NCI-H2107 treated with DMSO at 0.1 percent for 48 hours (cell line): Measurements from ENCODE around the gene RNF126.
"Not testable (repeated sequence)": the region's sequence is repeated elsewhere in the genome, so short reads cannot be mapped to it uniquely, and the experiment has no call there.

ENCODE experiments used
- DNase-seq: peaks from one replicate; lab custom pipeline; 2025; ENCODE audit not compliant: unreplicated experiment; lab: John Stamatoyannopoulos, UW

RNF126 gene

DNA sequence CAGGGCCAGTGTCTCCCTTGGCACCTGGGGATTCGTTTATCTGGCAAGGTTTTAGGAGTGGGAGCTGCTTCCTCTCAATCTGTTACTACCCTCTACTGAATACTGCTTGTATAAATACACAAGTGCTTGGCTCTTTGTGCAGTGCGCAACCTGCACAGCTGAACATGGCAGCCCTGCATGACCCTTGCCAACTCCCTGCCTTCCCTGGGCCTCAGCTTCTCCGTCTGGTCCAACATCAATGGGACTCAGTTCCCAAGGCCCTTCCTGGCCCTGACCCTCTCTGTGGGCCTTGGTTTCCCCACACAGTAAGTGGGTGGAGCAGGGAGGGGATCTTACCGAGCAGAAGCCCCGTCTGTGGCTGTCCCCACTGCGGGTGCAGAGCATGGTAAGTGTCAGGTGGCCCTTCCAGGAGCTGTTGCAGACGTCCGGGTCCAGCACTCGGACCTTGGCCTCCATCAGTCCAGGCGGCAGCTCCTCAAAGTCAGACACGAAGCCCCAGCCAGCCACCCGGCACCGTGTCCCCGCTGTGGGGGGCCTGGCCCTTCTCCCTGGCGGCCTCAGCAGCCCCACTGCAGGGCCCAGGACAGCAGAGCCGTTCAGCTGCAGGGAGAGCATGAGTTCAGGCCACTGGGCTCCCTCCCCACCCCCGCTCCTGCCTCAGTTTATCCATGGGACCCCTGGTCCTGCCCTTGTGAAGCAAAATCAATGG is 23.7 kb upstream of the RNF126 start:
- DNase-seq, result no peak

- DNase-seq, result no peak
Observed at GRCh38 chr19:685454-685931, 22.5 kb upstream of the RNF126 start.

DNA sequence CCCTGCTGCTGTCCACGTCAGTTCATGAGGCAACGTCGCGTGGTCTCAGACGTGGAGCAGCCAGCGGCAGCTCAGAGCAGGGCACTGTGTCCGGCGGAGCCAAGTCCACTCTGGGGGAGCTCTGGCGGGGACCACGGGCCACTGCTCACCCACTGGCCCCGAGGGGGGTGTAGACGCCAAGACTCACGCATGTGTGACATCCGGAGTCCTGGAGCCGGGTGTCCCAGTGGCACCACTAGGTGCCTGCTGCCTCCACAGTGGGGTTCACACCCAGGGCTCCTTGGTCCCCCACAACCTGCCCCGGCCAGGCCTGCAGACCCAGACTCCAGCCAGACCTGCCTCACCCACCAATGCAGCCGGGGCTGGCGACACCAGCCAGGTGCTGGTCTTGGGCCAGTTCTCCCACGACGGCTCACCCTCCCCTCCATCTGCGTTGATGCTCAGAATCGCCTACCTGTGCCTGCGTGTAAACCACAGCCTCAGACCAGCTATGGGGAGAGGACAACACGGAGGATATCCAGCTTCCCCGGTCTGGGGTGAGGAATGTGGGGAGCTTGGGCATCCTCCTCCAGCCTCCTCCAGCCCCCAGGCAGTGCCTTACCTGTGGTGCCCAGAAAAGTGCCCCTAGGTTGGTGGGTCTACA is 19.8 kb upstream of the RNF126 start:
- no peak for DNase-seq

DNA sequence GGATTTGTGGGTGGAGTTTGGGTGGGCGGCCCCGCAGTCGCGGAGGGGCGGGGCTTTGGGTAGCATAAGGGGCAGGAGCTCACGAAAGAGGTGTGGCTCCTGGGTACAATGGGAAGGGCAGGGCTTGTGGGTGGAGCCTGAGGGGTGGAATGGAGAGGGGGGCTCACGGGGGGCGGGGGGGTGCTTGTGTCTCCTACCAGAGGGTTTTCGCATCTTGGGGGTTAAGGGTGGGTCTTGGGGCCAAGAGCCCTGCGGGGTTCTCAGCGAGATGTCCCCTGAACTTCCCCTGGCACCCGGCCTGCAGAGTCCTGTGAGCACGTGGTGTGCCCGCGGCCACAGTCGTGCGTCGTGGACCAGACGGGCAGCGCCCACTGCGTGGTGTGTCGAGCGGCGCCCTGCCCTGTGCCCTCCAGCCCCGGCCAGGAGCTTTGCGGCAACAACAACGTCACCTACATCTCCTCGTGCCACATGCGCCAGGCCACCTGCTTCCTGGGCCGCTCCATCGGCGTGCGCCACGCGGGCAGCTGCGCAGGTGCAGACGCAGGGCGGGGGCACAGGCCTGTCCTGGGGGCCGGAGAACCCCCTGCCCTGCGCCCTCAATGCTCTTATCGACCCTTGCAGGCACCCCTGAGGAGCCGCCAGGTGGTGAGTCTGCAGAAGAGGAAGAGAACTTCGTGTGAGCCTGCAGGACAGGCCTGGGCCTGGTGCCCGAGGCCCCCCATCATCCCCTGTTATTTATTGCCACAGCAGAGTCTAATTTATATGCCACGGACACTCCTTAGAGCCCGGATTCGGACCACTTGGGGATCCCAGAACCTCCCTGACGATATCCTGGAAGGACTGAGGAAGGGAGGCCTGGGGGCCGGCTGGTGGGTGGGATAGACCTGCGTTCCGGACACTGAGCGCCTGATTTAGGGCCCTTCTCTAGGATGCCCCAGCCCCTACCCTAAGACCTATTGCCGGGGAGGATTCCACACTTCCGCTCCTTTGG is 18.3 kb upstream of the RNF126 start:
- no peak for DNase-seq

DNA sequence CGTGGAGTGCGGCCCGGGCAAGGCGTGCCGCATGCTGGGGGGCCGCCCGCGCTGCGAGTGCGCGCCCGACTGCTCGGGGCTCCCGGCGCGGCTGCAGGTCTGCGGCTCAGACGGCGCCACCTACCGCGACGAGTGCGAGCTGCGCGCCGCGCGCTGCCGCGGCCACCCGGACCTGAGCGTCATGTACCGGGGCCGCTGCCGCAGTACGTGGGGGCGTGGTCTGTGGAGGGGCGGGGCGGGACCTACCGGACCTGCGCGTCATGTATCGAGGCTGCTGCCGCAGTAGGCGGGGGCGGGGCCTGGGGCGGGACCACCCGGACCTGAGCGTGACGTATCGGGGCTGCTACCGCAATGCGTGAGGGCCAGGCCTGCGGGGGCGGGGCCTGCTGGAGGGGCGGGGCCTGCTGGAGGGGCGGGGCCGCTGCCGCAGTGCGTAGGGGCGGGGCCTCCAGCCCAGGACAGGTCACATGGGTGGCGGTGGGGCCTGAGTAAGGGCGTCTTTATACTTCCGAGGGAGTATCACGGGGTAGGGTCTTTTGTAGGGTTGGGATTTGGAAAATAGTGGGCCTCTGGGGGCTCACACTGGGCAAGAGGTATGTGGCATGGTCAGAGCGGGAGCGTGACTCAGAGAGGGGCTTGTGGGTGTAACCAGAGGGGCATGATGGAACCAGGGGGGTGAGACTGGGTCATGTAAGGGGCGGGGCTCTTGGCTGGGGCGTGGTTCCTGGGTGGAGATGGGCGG is 17.4 kb upstream of the RNF126 start:
- DNase-seq, result peak; percentile 68

- no peak for DNase-seq
Observed at GRCh38 chr19:679418-680286, 16.6 kb upstream of the RNF126 start.

DNA sequence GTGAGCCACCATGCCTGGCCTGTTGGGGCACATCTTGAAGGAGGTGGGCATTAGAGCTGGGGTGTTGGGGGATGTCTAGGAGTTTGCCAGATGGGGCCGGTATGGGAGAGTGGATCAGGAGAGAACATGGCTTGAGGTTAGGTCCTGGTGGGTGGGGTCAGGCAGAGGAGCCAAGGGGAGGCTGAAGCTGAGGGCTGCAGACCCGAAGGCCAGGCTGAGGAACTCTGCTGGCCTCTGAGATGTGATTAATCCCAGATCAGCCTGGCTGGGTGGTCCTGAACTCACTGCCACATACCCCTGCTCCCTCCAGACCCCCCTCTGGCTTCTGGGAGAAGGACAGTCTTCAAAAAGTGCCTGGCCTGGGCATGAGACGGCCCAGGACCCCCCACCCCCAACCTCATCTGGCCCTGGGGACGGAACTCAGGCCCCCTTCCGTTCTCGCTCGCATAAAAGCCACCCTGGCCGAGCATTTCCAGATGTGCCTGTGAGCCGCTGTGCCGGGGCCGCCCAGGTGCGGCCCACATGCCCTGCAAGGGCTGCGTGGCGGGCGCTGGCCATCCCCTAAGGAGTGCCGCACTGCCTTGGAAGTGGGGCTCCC is 15.9 kb upstream of the RNF126 start:
- DNase-seq, result no peak

GRCh38 chr19:677601-678436 is 14.8 kb upstream of the RNF126 start:
- DNase-seq, result no peak

DNA sequence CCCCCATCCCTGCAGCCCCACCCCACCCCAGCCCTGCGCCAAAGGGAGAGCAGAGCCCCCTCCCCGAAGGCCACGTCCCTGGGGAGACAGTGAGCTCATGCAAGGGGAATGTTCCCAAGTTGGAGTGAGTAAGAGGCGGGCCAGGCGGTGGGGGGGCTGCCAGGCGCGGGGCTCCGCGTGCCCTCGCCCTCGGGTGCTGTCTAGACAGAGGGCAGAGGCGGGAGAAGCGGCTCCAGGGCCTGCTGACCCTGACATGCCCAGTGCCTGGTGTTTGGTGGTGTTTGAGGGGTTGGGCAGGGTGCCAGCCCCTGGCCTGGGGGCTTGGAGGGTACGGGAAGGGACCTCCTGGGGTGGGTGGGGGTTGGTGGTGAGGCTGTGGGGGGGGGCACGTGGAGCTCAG is 14.2 kb upstream of the RNF126 start:
- no peak for DNase-seq

GRCh38 chr19:676339-677105 is 13.5 kb upstream of the RNF126 start, which contains the start of gene FSTL3:
Gene FSTL3 (plus strand): TSS chr19:676392. CDS start chr19:676424, 32 bp downstream.
- DNase-seq, result no peak

DNA sequence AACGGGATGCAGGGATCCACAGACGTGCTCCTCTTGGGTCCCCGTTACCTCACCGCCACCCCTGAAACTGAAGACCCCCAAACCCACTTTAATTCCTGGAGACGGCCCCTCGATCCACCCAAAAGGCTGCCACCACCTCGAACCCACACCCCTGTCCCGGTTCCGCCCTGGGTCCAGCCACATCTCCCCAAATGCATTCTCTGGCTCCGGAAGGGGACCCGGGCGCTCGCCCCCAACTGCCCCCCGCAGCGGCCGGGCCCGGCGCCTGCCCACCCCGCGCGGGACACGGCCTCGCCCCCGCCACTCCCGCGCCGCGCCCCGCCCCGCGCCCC is 13.0 kb upstream of the RNF126 start:
- no peak for DNase-seq

DNA sequence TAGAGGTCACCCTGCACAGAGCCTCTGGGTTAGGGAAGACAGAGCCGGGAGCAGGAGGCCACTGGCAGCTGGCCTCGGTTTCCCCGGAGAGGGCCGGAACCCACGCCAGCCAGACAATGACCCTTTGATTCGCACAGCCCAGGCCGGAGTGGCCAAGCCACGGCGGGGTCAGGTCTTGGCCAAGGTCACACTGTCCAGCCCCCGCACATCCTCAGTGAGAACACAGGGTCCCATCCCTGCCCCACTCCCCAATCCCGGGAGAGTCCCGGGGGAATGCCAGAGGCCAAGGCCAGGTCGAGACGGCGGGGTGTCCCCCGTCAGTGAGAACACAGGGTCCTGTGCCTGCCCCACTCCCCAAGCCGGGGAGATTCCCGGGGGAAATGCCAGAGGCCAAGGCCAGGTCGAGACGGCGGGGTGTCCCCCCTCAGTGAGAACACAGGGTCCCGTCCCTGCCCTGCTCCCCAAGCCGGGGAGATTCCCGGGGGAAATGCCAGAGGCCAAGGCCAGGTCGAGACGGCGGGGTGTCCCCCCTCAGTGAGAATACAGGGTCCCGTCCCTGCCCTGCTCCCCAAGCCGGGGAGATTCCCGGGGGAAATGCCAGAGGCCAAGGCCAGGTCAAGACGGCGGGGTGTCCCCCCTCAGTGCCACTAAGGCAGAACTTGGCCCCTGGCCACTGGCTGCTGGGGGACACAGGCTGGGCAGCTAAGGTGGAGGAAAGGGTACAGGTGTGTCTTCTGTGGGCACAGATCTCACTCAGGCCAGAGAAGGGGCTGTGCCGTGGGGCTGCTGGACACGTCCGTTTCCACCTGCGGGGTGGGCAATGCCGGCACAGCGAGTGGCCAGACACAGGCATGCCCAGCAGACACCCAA is 11.5 kb upstream of the RNF126 start:
- DNase-seq, result no peak

- no peak for DNase-seq
Observed at GRCh38 chr19:670609-671075, 7.6 kb upstream of the RNF126 start.

DNA sequence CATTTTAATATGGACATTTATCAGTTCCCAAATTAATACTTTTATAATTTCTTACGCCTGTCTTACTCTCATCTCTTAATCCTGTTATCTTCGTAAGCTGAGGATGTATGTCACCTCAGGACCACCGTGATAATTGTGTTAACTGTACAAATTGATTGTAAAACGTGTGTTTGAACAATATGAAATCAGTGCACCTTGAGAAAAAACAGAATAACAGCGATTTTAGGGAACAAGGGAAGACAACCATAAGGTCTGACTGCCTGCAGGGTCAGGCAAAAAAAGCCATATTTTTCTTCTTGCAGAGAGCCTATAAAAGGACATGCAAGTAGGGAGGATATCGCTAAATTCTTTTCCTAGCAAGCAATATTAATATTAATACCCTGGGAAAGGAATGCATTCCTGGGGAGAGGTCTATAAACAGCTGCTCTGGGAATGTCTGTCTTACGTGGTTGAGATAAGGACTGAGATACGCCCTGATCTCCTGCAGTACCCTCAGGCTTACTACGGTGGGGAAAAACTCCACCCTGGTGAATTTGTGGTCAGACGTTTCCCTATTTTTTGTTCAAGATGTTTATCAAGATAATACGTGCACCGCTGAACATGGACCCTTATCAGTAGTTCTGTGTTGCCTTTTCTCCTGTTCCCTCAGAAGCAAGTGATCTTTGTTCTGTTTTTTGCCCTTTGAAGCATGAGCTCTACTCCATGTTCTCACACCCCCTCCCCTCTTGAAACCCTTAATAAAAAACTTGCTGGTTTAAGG is 5.8 kb upstream of the RNF126 start:
- DNase-seq, result not testable (repeated sequence)

GRCh38 chr19:666985-667573 is 4.1 kb upstream of the RNF126 start:
- not testable (repeated sequence) for DNase-seq
